Ishikawa (cell line): ENCODE results near the gene ABLIM2.

Experiments
- CREB1 ChIP-seq: IDR thresholded peaks from 2 replicates; pipeline ENCODE4 v1.6.1; 2012; ENCODE audit warnings: low read depth
- EP300 ChIP-seq: IDR thresholded peaks from 2 replicates; pipeline ENCODE4 v1.6.1; 2012; ENCODE audit warnings: borderline replicate concordance

- no peak for TF ChIP-seq CREB1
- no peak for TF ChIP-seq EP300
Measured at GRCh38 chr4:8150152-8151090, 8.2 kb downstream of the ABLIM2 start.
